Medulla oblongata (tissue), 1 donor: ENCODE results near the gene LGR6.

ENCODE experiments used
- DNase-seq: peaks from one replicate; pipeline ENCODE4 v3.0.0-alpha.2; 2015; ENCODE audit errors: extremely low spot score

Gene LGR6

DNA sequence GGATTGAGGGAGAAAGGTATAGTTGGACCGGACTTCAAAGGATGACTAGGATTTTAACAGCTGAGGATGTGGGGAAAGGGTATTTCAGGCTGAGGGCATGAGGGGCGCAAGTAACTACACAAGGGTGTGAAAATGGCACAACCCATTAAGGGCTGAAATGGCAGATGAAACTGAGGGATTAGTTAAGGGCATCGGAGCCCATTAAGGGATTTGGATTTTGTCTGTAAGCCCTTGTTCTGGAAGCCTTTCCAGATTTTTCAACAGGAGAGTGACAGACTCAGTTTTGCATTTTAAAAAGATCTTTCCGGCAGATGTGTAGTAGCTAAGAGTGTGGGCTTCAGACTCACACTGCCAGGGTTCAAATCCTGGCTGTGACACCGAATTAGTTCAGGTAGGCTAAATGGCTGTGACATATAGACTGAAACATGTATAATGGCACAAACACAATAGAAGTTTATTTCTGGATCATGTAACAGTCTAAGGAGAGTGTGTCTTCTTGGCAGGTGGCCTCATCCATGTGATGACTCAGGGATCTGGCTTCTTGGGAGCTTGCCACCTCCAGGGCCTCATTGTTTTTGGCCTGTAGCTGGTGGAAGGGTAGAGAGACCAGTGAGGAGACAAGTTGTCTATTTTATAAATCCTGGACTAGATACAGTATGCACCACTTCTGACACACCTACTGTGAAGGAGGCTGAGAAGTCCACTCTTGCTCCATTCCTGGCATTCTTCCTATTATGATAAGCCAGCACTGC is 98.5 kb downstream of the LGR6 start:
- no peak for DNase-seq

DNA sequence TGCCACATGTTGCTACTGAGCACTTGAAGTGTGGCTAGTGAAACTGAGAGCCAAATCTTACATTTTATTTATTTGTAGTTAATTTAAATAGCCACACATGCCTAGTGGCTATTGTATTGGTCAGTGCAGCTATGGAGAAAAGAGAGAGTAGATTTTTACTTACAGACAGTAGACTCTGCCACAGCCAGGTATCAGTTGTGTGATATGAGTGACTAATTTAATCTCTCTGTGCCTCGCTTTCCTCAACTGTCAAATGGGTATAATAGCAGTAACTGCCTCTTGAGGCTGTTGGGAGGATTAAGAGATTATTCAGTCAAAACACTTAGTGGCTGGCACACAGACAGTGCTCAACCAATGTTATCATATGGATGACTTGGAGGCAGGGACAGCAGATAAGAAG is 99.2 kb downstream of the LGR6 start:
- DNase-seq = no peak

DNA sequence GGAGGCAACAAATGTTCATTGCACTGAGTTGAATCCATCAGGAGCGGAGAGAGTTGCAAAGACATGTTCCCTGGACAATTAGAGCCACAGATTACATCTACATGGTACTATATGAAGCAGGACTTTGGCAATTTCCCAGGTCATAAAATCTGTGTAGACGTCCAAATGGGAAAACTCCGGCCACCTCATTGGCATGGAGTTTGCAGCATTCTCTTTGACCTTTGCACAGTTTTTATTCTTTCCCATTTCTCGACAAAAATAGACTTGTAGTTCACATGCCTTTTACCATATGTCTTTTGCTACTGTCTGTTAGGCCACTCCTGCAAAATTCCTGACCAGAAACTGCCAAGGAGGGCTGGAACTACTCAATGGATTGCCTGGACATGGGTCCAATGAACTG is 100.0 kb downstream of the LGR6 start:
- DNase-seq = no peak

DNA sequence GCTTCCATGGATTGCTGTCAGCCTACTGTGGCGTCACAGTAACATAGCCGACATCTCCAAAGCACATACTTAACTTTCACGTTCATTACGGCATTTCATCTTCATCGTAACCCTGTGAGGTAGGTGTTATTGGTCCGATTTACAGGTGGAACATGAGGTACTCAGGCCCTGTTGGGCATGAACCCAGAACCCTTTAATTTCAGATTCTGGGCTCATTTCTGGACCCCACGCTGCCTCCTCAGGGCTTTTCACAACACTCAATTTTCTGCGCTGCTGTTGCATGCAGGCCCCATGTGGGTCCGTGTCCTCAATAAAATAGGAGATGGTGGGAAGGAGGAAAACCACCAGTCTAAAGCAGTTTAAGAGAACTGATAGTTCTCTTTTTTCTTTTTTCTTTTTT is 108.6 kb downstream of the LGR6 start:
- DNase-seq = no peak

DNA sequence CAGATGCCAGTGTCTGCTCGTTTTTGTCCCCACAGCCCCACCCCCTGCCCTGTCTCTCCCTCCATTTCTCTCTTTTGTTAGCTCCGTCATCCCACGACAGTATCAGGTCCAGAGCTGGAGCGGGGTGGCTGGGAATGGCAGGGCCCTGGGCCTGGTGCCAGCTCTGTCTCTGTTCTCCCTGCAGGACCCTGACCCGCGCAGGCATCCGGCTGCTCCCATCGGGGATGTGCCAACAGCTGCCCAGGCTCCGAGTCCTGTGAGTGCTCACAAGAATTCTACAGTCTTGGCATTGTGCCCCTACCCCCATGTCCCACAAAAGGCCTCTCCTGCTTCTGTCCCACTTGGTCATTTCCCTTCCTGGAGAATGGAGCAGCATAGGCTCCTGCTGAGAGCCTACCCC is 110.8 kb downstream of the LGR6 start:
- peak; percentile 8 for DNase-seq

DNA sequence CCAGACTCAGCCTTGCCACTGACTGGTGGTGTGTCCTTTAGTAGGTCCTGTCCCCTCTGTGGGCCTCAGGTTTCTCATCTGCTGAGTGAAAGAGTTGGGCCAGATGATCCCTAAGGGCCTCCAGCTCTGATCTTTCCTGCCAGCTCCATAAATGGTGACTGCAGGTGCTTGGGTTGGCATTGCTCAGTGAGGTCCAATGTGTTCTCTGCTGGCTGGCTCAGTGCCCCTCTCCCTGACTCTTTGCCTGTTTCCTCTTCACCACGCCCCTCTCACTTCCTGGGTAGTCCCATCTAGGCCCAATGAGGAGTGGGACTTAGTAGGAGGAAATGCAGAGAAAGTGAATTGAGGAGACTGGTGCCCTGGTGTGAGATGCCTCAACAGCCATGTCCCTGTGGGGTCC is 111.6 kb downstream of the LGR6 start:
- DNase-seq = no peak

DNA sequence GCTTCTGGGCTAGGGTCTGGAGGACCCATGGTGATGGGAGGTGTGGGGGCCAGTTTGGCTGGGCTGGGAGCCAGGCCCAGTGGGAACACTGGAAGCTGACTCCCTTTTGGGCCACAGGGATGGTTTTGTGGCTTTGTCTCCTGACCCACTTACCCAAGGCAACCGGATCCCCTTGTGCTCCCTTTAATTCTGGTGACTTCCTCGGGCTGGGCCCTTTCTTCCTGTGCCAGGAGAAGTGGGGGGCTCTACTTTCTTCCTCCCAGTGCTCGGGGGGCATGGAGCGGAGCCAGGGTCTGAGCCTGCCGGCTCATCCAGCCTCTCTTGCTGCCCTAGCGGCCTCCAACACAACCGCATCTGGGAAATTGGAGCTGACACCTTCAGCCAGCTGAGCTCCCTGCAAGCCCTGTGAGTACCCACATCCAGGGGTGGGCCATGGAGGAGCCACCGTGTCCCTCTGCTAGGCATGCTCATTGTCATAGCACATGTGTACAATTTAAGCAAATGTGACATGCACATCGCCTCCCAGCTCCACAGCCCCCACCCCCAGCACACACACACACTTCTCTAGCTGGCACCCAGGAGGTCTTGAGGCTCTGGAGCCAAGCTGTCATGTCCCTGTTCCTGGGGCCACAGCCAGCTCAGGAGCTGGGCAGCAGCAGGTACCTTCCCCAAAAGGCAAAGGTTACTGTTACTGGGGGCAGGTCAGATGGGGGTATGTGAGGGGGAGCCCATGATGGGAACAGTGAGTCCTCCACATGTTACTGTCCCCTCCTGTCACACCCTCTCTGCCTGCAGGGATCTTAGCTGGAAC is 113.1 kb downstream of the LGR6 start:
- DNase-seq = peak; percentile 41

DNA sequence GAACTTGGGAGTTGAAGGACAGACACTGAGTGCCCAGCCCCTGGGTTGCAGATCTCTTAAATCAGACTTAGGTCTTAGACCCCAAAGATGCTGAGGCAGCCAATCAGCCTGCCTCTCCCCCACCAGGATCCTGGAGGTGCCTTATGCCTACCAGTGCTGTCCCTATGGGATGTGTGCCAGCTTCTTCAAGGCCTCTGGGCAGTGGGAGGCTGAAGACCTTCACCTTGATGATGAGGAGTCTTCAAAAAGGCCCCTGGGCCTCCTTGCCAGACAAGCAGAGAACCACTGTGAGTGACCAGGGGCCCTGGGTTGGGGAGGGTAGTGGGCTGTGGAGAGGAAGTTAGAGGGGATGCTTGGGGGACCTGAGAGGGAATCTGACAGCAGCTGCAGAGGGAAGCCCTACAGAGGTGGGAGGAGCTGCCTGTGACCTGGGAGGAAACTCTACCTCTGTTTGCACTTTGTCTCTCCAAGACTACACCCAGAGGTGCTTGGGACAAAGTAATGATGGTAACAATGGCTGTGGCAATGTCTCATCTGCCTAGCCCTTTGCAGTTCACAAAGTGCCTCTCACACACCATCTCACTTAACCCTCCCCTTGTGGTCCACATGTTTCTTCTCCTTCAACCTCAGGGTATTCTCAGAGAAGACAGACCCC is 116.6 kb downstream of the LGR6 start:
- DNase-seq = no peak

DNA sequence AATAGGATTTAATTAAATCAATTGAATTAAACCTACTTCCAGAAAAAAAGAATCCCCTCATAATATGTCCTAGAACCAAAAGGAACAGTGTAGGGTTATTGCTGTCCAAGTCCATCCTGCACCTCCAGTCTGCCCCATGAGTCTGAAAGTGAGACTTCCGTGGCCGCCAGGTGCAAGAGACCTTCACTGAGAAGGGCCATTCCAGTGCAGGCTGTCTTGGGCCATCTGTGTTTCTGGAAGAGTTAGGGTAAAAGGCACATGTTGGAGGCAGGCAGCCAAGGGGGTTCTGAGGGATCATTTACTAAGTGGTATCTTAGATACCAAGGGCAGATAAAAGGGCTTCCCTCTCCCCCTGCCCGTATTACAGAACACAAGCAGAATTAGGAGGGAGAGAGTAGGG is 117.1 kb downstream of the LGR6 start:
- DNase-seq = no peak

DNA sequence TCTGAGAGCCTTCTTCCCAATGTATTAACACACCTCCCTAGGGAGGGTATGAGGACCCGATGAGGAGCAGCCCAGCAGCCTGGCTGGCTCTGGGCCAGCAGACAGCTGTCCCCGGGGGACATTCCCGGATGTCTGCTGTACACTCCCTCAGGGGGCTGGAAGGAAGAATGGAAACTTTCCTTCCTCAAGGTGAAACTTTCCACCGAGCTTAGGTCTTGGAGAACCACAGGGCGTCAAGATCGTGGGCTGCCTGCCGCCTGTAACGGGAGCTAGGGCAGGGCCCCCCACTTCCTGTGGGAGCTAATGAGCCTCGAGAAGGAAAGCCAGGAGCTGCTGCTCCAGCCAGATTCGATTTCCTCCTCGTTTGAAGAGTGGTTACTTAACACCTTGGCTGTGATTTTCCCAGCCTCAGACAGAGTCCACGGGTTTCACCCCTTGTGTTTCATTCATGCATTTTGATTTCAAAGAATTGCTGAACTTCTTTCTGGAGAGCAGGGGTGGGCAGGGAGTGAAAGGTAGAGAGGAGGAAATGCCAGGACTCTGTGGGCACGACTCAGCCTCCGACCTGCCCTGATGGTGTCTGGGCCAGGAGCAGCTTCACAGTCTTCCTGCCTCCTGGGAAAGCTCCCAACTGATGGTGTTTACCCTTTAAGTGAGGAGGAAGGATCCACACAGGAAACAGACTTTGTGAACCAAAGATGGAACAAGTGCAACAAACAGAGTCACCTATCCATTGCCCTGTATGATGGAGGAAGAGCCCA is 118.5 kb downstream of the LGR6 start:
- no peak for DNase-seq

DNA sequence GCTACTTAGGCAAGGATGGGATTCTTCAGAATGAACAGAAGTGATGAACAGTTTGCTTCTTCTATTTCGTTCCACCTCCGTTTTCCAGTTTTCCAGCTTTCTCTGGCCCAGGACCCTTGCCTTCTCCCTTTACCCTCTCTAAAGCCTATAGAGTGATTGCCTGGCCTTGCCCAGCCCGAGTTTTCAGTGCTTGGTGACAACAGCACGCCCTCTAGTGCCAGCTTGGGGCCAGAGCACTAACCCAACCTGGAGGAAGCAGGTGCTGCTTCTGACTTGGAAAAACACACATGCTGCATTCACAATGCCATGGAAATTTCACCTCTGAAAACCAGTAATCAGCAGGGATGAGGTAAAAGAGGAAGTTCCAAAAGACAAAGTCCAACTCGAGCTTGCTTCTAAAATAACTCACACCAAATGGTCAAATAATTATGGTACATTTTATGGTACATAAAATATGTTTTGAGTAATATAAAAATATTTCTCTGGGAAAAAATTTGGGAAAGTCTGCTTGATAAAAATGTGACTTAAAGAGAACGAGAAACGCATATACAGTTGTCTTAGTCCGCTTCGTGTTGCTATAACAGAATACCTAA is 122.1 kb downstream of the LGR6 start:
- peak; percentile 82 for DNase-seq

DNA sequence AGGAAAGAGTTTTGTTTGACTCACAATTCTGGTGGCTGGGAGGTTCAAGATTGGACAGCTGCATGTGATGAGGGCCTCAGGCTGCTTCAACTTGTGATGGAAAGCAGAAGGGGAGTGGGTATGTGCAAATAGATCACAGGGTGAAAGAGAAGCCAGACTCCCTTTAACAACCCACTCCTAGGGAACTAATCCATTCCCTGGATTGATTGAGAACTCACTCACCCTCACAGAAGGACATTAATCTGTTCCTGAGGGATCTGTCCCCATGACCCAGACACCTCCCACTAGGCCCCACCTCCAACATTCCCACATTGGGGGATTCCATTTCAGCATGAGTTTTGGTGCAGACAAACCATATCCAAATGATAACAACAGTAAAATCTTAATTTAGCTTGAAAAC is 122.6 kb downstream of the LGR6 start:
- DNase-seq = no peak

DNA sequence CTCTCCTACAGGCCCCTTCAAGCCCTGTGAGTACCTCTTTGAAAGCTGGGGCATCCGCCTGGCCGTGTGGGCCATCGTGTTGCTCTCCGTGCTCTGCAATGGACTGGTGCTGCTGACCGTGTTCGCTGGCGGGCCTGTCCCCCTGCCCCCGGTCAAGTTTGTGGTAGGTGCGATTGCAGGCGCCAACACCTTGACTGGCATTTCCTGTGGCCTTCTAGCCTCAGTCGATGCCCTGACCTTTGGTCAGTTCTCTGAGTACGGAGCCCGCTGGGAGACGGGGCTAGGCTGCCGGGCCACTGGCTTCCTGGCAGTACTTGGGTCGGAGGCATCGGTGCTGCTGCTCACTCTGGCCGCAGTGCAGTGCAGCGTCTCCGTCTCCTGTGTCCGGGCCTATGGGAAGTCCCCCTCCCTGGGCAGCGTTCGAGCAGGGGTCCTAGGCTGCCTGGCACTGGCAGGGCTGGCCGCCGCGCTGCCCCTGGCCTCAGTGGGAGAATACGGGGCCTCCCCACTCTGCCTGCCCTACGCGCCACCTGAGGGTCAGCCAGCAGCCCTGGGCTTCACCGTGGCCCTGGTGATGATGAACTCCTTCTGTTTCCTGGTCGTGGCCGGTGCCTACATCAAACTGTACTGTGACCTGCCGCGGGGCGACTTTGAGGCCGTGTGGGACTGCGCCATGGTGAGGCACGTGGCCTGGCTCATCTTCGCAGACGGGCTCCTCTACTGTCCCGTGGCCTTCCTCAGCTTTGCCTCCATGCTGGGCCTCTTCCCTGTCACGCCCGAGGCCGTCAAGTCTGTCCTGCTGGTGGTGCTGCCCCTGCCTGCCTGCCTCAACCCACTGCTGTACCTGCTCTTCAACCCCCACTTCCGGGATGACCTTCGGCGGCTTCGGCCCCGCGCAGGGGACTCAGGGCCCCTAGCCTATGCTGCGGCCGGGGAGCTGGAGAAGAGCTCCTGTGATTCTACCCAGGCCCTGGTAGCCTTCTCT is 124.6 kb downstream of the LGR6 start:
- DNase-seq = no peak

DNA sequence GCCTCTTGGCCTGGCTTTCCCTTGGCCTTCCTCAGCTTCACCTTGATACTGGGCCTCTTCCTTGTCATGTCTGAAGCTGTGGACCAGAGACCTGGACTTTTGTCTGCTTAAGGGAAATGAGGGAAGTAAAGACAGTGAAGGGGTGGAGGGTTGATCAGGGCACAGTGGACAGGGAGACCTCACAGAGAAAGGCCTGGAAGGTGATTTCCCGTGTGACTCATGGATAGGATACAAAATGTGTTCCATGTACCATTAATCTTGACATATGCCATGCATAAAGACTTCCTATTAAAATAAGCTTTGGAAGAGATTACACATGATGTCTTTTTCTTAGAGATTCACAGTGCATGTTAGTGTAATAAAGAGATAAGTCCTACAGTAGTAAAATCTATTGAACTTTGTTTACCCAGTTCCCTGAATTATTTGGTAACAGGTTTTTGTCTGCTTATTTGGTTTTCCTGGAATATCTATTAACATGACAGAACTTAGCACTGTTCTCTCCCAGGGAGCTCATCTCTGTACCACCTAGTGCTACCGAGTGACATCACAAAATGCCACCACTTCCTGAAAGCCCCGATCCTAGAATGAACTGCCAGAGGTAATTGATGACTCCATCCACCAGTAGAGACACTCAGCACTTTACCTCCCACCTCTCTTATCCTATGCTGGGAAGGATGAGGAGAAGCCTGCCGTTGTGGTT is 125.9 kb downstream of the LGR6 start:
- no peak for DNase-seq

DNA sequence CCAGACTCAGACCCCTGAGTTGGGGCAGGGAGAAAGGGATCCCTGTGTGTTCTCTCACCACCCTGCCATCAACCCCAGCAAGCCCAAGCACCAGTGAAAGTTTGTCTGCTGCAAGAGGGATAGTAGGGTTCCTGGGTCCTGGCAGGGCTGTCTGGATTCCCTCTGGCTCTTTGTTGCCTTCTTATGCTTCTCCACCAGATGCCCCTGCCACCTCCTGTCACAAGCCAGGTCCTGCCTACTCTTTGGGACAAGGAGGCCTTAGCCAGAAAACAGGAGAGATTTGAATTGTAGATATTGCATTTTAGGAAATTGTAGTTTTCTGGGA is 126.4 kb downstream of the LGR6 start:
- no peak for DNase-seq

DNA sequence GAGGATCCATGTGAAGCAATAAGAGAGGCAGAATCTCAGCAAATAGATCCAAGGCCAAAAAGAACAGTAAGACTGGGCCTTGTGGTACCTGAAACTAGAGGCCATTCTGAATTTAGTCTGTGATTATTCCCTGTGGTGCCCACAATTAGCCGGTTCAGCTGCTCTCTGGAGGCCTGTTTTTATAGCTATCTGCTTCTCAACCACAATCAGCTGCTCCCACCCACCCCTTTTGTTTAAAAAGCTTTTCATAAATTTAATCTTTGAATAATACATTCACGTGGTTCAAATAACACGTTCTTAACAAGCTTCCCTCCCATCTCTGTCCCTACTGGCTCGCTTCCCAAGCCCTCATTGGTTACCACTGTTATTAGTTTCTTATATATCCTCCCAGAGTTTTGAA is 130.1 kb downstream of the LGR6 start:
- DNase-seq = no peak

DNA sequence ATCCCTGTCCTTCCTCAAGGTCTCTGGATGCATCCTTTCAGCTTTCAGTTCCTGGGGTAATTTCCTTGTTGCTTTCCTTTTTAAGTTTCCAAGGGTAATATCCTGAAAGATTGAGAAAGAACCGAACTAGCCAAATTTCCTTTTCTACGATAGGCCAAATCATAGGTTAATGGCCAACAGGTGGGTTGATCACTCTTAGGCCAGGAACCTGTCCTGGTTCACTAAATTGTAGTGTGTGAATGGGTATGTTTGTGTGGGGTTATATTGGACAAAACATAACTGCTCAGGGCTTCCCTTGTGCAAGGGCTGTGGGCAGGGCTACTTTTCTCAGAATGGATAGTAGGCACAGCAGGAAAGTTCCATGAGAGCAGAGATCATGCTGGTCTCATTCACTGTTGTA is 131.0 kb downstream of the LGR6 start:
- no peak for DNase-seq

DNA sequence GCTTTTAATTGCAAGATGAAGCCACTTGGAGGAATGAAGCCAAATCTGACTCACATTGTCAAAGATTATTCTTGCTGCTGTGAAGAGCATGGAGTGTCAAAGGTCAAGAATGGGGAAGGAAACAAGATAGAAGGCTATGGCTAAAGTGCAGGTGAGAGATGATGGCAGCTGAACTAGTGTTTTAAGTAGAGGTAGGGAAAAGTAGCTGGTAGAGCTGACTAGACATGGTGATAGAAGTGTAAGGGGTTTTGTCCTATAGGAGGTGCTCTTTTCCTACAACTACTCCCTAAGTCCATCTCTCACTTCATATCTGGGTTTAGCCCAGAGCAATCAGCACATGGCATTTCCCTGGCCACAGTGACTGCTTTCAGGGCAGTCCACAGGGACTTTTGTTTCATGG is 136.3 kb downstream of the LGR6 start:
- no peak for DNase-seq

DNA sequence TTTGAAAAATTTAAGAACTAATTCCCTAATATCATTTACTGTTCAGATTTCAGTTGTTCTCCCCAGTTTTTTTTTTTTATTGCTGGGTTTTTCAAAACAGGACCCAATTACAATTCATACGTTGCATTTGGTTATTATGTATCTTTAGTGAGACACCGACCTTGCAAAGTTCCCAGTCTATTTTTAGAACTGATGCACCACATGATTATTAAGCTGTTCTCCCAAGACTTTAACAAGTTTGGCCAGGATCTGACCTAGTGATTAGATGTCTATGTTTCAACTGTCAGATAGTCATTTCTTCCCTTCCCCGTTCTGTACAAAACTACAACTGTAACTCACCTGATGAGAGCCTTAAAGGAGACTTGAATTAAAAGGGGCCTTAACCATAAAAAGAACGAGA is 140.3 kb downstream of the LGR6 start:
- DNase-seq = no peak
